Coronary artery (tissue), 2 donors: ENCODE results near the gene VEZT.

Experiments used
- DNase-seq: peaks from one replicate; pipeline ENCODE4 v3.0.0-alpha.2; 2017; ENCODE audit warnings: low spot score
- H3K27ac ChIP-seq, 2 donors: fragments of 200-600 bp; sonication (generic); one replicate each; pipeline ENCODE4 v1.5.1; 2016 to 2019
- H3K4me3 ChIP-seq: fragments of 200-600 bp; sonication (generic); 2 replicates; pipeline ENCODE4 v1.5.1; 2016; ENCODE audit warnings: mild to moderate bottlenecking, moderate library complexity
- CTCF ChIP-seq: fragments of 200-600 bp; sonication (generic); IDR thresholded peaks from one replicate; pipeline ENCODE4 v1.5.1; 2019; ENCODE audit warnings: antibody characterized with exemption

VEZT gene

DNA sequence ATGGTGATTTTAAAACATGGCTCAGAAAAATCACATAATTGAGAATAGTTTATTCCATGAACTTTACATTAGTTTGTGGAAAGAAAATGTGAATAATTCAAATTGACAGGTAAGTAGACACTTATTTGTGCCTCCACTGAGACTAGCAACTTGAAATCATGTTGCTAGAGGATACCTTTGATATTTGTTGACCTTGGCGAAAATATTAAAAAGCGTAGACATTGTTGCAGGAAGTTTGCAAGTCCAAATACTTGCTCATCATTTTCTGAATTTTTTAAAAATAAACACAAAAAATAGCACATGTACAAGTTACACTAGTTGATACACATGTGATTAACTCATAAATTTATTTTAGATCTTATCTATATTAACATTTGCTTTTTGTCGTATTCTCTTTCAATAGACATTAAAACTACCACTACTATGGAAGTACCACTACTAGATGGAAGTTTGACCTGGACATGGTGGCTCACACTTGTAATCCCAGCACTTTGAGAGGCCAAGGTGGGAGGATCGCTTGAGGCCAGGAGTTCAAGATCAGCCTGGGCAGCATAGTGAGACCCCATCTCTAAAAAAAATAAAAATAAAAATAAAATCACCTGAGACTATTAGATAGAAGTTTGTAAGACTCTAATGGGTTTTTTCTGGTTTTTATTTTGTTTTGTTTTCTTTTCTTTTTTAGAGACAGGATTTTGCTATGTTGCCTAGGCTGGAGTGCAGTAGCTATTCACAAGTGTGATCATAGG lies 24.3 kb downstream of the VEZT start:
- no peak overlapping the region for H3K27ac ChIP-seq
- no peak for DNase-seq
- no peak overlapping the region for H3K4me3 ChIP-seq
- no peak for TF ChIP-seq CTCF

- no peak for DNase-seq
- H3K4me3 ChIP-seq: no peak overlapping the region
- TF ChIP-seq CTCF: no peak
- no peak overlapping the region for H3K27ac ChIP-seq
These were observed 26.0 kb downstream of the VEZT start for GRCh38 chr12:95243497-95244183.

DNA sequence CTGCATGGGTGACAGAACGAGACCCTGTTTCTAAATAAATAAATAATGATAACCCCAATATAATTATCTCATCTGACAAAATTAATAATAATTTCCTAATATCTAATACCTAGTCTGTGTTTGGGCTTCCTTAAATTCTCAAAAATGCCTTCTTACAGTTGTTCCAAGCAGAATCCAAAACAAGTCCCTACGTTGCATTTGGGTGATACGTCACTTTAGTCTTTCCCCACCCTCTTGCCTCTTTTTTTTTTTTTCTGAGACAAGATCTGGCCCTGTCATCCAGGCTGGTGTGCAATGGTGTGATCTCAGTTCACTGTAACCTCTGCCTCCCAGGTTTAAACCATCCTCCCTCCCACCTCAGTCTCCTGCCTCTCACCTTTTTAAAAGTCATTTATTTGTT lies 26.7 kb downstream of the VEZT start:
- no peak overlapping the region for H3K4me3 ChIP-seq
- no peak for DNase-seq
- no peak overlapping the region for H3K27ac ChIP-seq
- no peak for TF ChIP-seq CTCF

DNA sequence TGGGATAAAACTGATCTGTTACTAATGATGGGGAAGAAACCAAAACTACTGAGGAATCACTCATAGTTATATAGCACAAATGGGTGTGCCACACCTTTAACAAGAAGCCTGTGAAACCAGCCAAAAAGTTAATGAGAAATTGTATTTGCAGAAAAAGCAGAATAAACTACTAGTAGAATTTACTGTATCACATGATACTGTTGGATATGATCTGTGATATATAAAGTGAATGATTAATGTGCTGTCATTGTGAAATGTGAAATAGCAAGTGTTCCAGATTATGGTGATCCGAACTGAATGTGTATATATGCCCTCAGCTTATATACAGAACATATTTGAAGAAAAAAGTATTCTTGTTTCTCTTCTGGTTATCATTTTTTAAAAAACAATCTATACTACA lies 30.5 kb downstream of the VEZT start:
- H3K27ac ChIP-seq: peak overlapping the region in 1 of 2 donors; percentile 1
- no peak overlapping the region for H3K4me3 ChIP-seq
- TF ChIP-seq CTCF: no peak
- DNase-seq: no peak

DNA sequence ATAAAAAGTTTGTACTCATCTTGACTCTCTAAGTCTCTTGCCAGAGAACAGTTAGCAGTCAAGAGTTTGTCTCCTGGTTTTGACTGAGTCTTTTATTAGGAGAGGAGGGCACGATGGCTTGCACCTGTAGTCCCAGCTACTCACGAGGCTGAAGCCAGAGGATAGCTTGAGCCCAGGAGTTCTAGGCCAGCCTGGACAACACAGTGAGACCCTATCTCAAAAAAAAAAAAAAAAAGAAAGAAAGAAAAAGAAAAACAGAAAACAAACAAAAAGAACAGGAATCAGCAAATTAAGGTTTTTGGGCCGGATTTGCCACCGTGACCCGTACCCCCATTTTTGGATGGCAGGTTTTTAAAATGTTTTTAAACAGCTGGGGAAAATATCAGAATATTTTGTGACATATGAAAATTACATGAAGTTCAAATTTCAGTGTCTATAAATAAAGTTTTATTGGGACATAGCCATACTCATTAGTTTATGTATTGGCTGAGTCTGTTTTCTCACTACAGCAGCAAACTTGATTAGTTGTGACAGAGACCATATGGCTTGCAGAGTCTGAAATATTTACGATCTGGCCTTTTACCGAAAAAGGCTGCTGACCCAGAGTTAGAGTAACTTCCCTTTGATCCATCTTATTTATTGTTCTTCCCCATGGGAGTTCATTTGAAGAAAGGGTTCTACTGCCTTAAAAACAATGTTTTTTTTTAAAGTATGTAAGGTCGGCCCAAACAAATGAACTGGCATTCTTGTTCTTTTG lies 31.2 kb downstream of the VEZT start:
- DNase-seq: no peak
- Histone ChIP-seq H3K27ac (peak overlapping the region in 1 of 2 donors; percentile 13), H3K4me3 (no peak overlapping the region)
- no peak for TF ChIP-seq CTCF

- Histone ChIP-seq H3K4me3 (no peak overlapping the region), H3K27ac (no peak overlapping the region)
- TF ChIP-seq CTCF: no peak
- no peak for DNase-seq
These were observed 35.8 kb downstream of the VEZT start for GRCh38 chr12:95253386-95253785.
